ENCODE measurements around the gene PLA2G12A.

GRCh38 chr4:109748114-109748513 is 18.2 kb upstream of the PLA2G12A start:
- no peak for TF ChIP-seq EZH2 (IDR thresholded peaks at IDR 0.05; ENCODE audit: borderline replicate concordance, low read depth, low read length, severe bottlenecking)
- TF ChIP-seq CTCF (IDR thresholded peaks at IDR 0.05; ENCODE audit: borderline replicate concordance, extremely low read depth, low read length, poor library complexity, severe bottlenecking): no peak
